ENCODE data around the gene PLS1. TPM values are rescaled to one million over a fixed set of nuclear protein-coding genes. Genes with fewer than 3 reads are reported as not detected.

The PLS1 gene
- total and polyA plus RNA-seq, 2 of the 8 experiments (the other 6 are each of a cell fraction or from before 2014, with no cell fraction given): 18.7 to 44.7 TPM

DNA sequence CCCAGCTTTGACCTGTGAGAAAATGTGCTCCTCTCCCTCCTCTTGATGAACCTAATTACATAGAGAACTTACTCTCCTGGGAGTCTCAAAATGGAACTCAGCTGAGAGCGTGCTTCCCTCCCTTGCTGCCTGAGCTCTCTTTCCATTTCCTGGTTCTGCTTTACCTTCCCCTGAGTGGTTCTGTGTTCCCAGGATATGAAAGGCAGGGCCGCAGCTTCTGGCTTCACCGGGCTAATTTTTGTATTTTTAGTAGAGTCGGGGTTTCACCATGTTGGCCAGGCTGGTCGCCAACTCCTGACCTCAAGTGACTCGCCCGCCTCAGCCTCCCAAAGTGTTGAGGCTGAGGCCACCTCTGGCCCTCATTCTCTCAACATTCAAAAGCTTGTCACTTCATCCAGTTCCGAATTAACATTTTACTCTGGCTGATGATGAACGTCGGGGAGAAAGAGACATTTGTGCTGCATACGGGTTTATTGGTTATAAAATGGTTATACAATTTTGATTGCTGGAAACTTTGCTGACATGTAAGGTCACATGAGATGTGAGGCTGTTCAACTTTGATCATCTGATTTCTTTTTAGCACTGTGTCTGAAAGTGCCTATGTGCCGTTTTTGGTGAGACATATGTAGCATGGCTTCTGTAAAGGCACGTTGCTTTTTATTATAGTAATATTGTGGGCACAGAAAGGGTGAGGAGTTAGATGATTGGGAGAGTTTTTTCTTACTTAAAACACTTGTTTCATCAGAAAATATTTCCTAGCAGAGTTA, 6.6 kb downstream of the PLS1 start:
- Histone ChIP-seq H3K14ac (ENCODE audit: insufficient read length) (no peak overlapping the region), H2BK120ac (replicated peaks; ENCODE audit: low read depth, low read length) (no peak overlapping the region), H3K4me3 (ENCODE audit: extremely low read depth in 1 of 4, insufficient read depth in 2 of 4, low read depth in 3 of 4, low read length in 4 of 4) (no peak overlapping the region), H3K27me3 (replicated peaks in 1 of 4; ENCODE audit: control insufficient read depth in 3 of 4, extremely low read depth in 1 of 4, insufficient read depth in 3 of 4, low read length in 3 of 4) (no peaks in the 10 kb centered on the region), H2AFZ (ENCODE audit: low read length) (no peak overlapping the region), H4K20me1 (replicated peaks in 1 of 2; ENCODE audit: control insufficient read depth in 1 of 2, insufficient read depth in 2 of 2, low read length in 2 of 2) (no peaks in the 10 kb centered on the region), H4K91ac (replicated peaks; ENCODE audit: insufficient read length, low read length) (no peak overlapping the region), H4K5ac (ENCODE audit: insufficient read length, low read depth, low read length) (no peak overlapping the region), H2BK15ac (ENCODE audit: low read length) (no peak overlapping the region), H4K8ac (ENCODE audit: extremely low read depth, insufficient read depth, low read length) (no peak overlapping the region), H3K27ac (ENCODE audit: low read depth, low read length) (no peak overlapping the region), H3K4me2 (ENCODE audit: insufficient read depth in 1 of 2, low read depth in 2 of 2, low read length in 2 of 2) (no peak overlapping the region), H3K79me2 (ENCODE audit: control insufficient read depth in 1 of 2, insufficient read depth in 2 of 2, low read length in 2 of 2) (peaks cover 0 to 3% of the 10 kb centered on the region in 2 experiments; a peak in 2 of 4 replicates), H2BK5ac (ENCODE audit: low read depth, low read length) (no peak overlapping the region), H3K79me1 (ENCODE audit: low read depth, low read length) (no peaks in the 10 kb centered on the region; the same call in 1 of the 2 replicates), H3K56ac (replicated peaks; ENCODE audit: insufficient read length, low read depth, low read length) (no peak overlapping the region), H3K4ac (replicated peaks; ENCODE audit: insufficient read length, low read depth, low read length) (no peak overlapping the region), H3K4me1 (replicated peaks in 1 of 4; ENCODE audit: control insufficient read depth in 3 of 4, insufficient read depth in 4 of 4, low read length in 3 of 4) (no peaks in the 10 kb centered on the region), H3K23ac (ENCODE audit: insufficient read length) (no peak overlapping the region), H3K9me3 (ENCODE audit: insufficient read depth in 2 of 2, low read depth in 1 of 2, low read length in 1 of 2) (no peaks in the 10 kb centered on the region), H2AK5ac (ENCODE audit: low read depth, low read length) (no peak overlapping the region), H3K9ac (replicated peaks in 1 of 4; ENCODE audit: extremely low read depth in 1 of 4, low read depth in 3 of 4, low read length in 3 of 4) (no peak overlapping the region), H2BK12ac (ENCODE audit: low read depth, low read length) (no peak overlapping the region), H3K36me3 (ENCODE audit: control insufficient read depth in 2 of 4, insufficient read depth in 4 of 4, low read length in 3 of 4) (peaks cover 0 to 2% (median 0%) of the 10 kb centered on the region in 4 experiments; a peak in 1 of 8 replicates), H3K23me2 (ENCODE audit: low read depth, low read length) (peaks cover 2% of the 10 kb centered on the region; the same call in 1 of the 2 replicates), H3K18ac (ENCODE audit: extremely low read depth, low read length) (no peak overlapping the region), H2BK20ac (ENCODE audit: low read length) (no peak overlapping the region)
- ChIA-PET POLR2A (ENCODE audit: partially characterized antibody) (interaction anchor here (0.9 to 1.0 kb wide), 2 partner anchors 11 to 24 kb away, joined by 3 to 4 read pairs; partner anchors contain the start of gene ATR), CTCF (ENCODE audit: partially characterized antibody) (interaction anchor here (0.8 to 1.5 kb wide), 6 partner anchors 8 to 392 kb away, joined by 3 to 4 read pairs (median 4); no protein-coding TSS in a partner anchor)
- DNase-seq (ENCODE audit: low read depth in 1 of 2, low spot score in 2 of 2): no peak
- 90% methylated on average over 13 of the region's 13 CpGs; no CpG with 5 or more reads in 1 of the 2 experiments for WGBS, 2 experiments (ENCODE audit: extremely low coverage in 1 of 2, insufficient coverage in 1 of 2, insufficient read length in 1 of 2, insufficient replicate concordance in 2 of 2, low coverage in 1 of 2, low lambda C conversion rate in 2 of 2, missing lambda C conversion rate in 1 of 2)
- no peak for FAIRE-seq
- no peak for TF ChIP-seq CTBP2 (IDR thresholded peaks at IDR 0.05; ENCODE audit: borderline replicate concordance, insufficient read depth, insufficient read length, low read length)
- no peak for TF ChIP-seq GABPA (IDR thresholded peaks at IDR 0.05; ENCODE audit: borderline replicate concordance, insufficient read depth, low read length)
- TF ChIP-seq EGR1 (IDR thresholded peaks at IDR 0.05; ENCODE audit: borderline replicate concordance, low read depth, low read length): no peak
- TF ChIP-seq CBX8 (IDR thresholded peaks at IDR 0.05; ENCODE audit: borderline replicate concordance, low read depth, low read length): no peak
- TF ChIP-seq, protein P1, sequence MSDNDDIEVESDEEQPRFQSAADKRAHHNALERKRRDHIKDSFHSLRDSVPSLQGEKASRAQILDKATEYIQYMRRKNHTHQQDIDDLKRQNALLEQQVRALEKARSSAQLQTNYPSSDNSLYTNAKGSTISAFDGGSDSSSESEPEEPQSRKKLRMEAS (IDR thresholded peaks at IDR 0.05): no peak
- TF ChIP-seq SRF (IDR thresholded peaks at IDR 0.05; ENCODE audit: low read depth, low read length): no peak
- TF ChIP-seq KDM1A (IDR thresholded peaks at IDR 0.05; ENCODE audit: borderline replicate concordance, low read length): no peak
- TF ChIP-seq SIN3A (conservative IDR thresholded peaks at IDR 0.05 in 1 of 2, IDR thresholded peaks at IDR 0.05 in 1 of 2; ENCODE audit: low read depth in 1 of 2, low read length in 2 of 2): no peak
- no peak for TF ChIP-seq RNF2 (IDR thresholded peaks at IDR 0.05; ENCODE audit: borderline replicate concordance, low read depth, low read length, missing control alignments, poor library complexity, severe bottlenecking)
- TF ChIP-seq HDAC2 (IDR thresholded peaks at IDR 0.05; ENCODE audit: borderline replicate concordance in 1 of 2, low read depth in 2 of 2, low read length in 2 of 2): no peak
